ENCODE measurements around the gene OVCA2.

- TF ChIP-seq CTCF (IDR thresholded peaks at IDR 0.05): no peak
- TF ChIP-seq REST (IDR thresholded peaks at IDR 0.05): no peak
- no peak for TF ChIP-seq SMC3 (IDR thresholded peaks at IDR 0.05)
- TF ChIP-seq NFE2L2 (conservative IDR thresholded peaks at IDR 0.05; ENCODE audit: low read length): no peak
- TF ChIP-seq POLR2A (IDR thresholded peaks at IDR 0.05; ENCODE audit: low read length): no peak
- no peak for TF ChIP-seq RAD21 (conservative IDR thresholded peaks at IDR 0.05 in 1 of 2, IDR thresholded peaks at IDR 0.05 in 1 of 2)
- no peak for TF ChIP-seq MAX (IDR thresholded peaks at IDR 0.05)
- TF ChIP-seq HOXA7 (CRISPR knock-in tag; IDR thresholded peaks at IDR 0.05): no peak
- no peak for TF ChIP-seq ESRRA (IDR thresholded peaks at IDR 0.05; ENCODE audit: borderline replicate concordance, low read length)
- no peak for TF ChIP-seq SREBF2 (IDR thresholded peaks at IDR 0.05)
- no peak for TF ChIP-seq HDAC2 (IDR thresholded peaks at IDR 0.05)
These were observed 21.1 kb upstream of the OVCA2 start for GRCh38 chr17:2020721-2021120.

Data from A549 (cell line).